IMR-90 (cell line): Measurements from ENCODE around the gene CAPRIN1. TPM values are rescaled to one million over a fixed set of nuclear protein-coding genes. Genes with fewer than 3 reads are reported as not detected.
"Not testable (repeated sequence)": the region's sequence is repeated elsewhere in the genome, so short reads cannot be mapped to it uniquely, and the experiment has no call there.

Experiments
- ATAC-seq: fragments of 200-7000 bp; cut with Tn5 transposase; 2 replicates; pipeline ENCODE4 v1.9.1; 2020; ENCODE audit warnings: low read depth, mild to moderate bottlenecking, moderate library complexity
- BruUV-seq: library from RNA; stranded (reverse); fragments of 400-500 nt; replicated peaks from 2 replicates; lab custom pipeline; 2021; lab: Mats Ljungman, UMichigan
- CTCF ChIA-PET: fragments of 300-600 bp; formaldehyde crosslinking; extraction: SDS; loops from one replicate; lab custom pipeline; 2021; ENCODE audit warnings: antibody characterized with exemption; lab: Yijun Ruan, JAX
- POLR2A ChIA-PET: fragments of 300-600 bp; sonication (Branson Sonifier 250); formaldehyde crosslinking; loops from one replicate; lab custom pipeline; 2022; ENCODE audit warnings: antibody characterized with exemption; ENCODE audit not compliant: unreplicated experiment; lab: Charles Lee
- DNase-seq: peaks from one replicate; pipeline ENCODE4 v3.0.0; 2013
- H2AFZ ChIP-seq: replicated peaks from 2 replicates; pipeline ENCODE3; 2013; ENCODE audit warnings: low read length, mild to moderate bottlenecking; ENCODE audit not compliant: poor library complexity
- H2AK5ac ChIP-seq: 2 replicates; pipeline ENCODE4 v1.6.1; 2013; ENCODE audit warnings: low read depth, low read length, inconsistent platforms
- H2AK9ac ChIP-seq: replicated peaks from 2 replicates; pipeline ENCODE3; 2013; ENCODE audit warnings: mild to moderate bottlenecking, low read depth, low read length, moderate library complexity; ENCODE audit not compliant: poor library complexity
- H2BK120ac ChIP-seq: 2 replicates; pipeline ENCODE4 v1.6.1; 2013; ENCODE audit warnings: low read depth, low read length, inconsistent platforms
- H2BK15ac ChIP-seq: 3 replicates; pipeline ENCODE4 v1.6.1; 2013; ENCODE audit warnings: low read depth, low read length, inconsistent platforms
- H2BK20ac ChIP-seq: 2 replicates; pipeline ENCODE4 v1.6.1; 2013; ENCODE audit warnings: low read depth, mild to moderate bottlenecking, inconsistent platforms, low read length, moderate library complexity
- H2BK5ac ChIP-seq: 2 replicates; pipeline ENCODE4 v1.6.1; 2013; ENCODE audit warnings: mild to moderate bottlenecking, low read depth, low read length, inconsistent platforms; ENCODE audit not compliant: poor library complexity, severe bottlenecking
- H3K14ac ChIP-seq: replicated peaks from 2 replicates; pipeline ENCODE4 v1.6.1; 2013; ENCODE audit warnings: low read depth, low read length, inconsistent platforms
- H3K18ac ChIP-seq: 2 replicates; pipeline ENCODE4 v1.6.1; 2013; ENCODE audit warnings: low read depth, low read length, control low read depth
- H3K23ac ChIP-seq: 2 replicates; pipeline ENCODE4 v1.6.1; 2013; ENCODE audit warnings: low read depth, low read length, inconsistent platforms
- H3K27ac ChIP-seq: 2 replicates; pipeline ENCODE4 v1.5.1; 2013; ENCODE audit warnings: mild to moderate bottlenecking, control low read depth, low read length; ENCODE audit not compliant: insufficient read depth
- H3K27me3 ChIP-seq: 2 replicates; pipeline ENCODE4 v1.6.1; 2013; ENCODE audit warnings: low read length; ENCODE audit not compliant: control insufficient read depth, insufficient read depth
- H3K36me3 ChIP-seq: 2 replicates; pipeline ENCODE4 v1.6.1; 2013; ENCODE audit warnings: low read length, mixed read lengths; ENCODE audit not compliant: control insufficient read depth, insufficient read depth
- H3K4ac ChIP-seq: 2 replicates; pipeline ENCODE4 v1.6.1; 2013; ENCODE audit warnings: low read depth, low read length, inconsistent platforms
- H3K4me1 ChIP-seq: 2 replicates; pipeline ENCODE4 v1.6.1; 2013; ENCODE audit warnings: low read length, mixed read lengths; ENCODE audit not compliant: control insufficient read depth, insufficient read depth
- H3K4me2 ChIP-seq: 2 replicates; pipeline ENCODE4 v1.6.1; 2013; ENCODE audit warnings: low read depth, mild to moderate bottlenecking, control low read depth, low read length, moderate library complexity
- H3K4me3 ChIP-seq: 2 replicates; pipeline ENCODE4 v1.5.1; 2013; ENCODE audit warnings: low read depth, mild to moderate bottlenecking, control low read depth, low read length, moderate library complexity; ENCODE audit not compliant: insufficient read depth
- H3K56ac ChIP-seq: 2 replicates; pipeline ENCODE4 v1.6.1; 2013; ENCODE audit warnings: low read length, inconsistent platforms; ENCODE audit not compliant: insufficient read depth; ENCODE audit errors: extremely low read depth
- H3K79me1 ChIP-seq, 2 experiments: 2 replicates each; pipeline ENCODE4 v1.6.1; 2013; ENCODE audit warnings: low read length in 2 of 2, inconsistent platforms in 1 of 2, low read depth in 1 of 2
- H3K9ac ChIP-seq: 2 replicates; pipeline ENCODE4 v1.6.1; 2013; ENCODE audit warnings: low read depth, low read length, control low read depth
- H3K9me1 ChIP-seq: 2 replicates; pipeline ENCODE4 v1.6.1; 2013; ENCODE audit warnings: low read length, inconsistent platforms; ENCODE audit not compliant: insufficient read depth
- H3K9me3 ChIP-seq: 2 replicates; pipeline ENCODE4 v1.6.1; 2013; ENCODE audit warnings: low read length; ENCODE audit not compliant: control insufficient read depth, insufficient read depth
- H4K20me1 ChIP-seq: 2 replicates; pipeline ENCODE4 v1.6.1; 2013; ENCODE audit warnings: low read length, inconsistent platforms; ENCODE audit not compliant: insufficient read depth
- H4K5ac ChIP-seq: 2 replicates; pipeline ENCODE4 v1.6.1; 2013; ENCODE audit warnings: mild to moderate bottlenecking, low read depth, low read length, control low read depth
- H4K8ac ChIP-seq, 2 experiments: 2 replicates each; pipeline ENCODE4 v1.6.1; 2013; ENCODE audit warnings: low read depth in 2 of 2, low read length in 2 of 2, control low read depth in 1 of 2, inconsistent platforms in 1 of 2
- H4K91ac ChIP-seq: 2 replicates; pipeline ENCODE4 v1.6.1; 2013; ENCODE audit warnings: low read depth, low read length, inconsistent platforms; ENCODE audit not compliant: insufficient read depth
- WGBS, 2 experiments: methylation state at CpG; one replicate each; pipeline versions ENCODE4 v1.1.5 to v1.1.7; 2013; ENCODE audit warnings: missing lambda C conversion rate in 2 of 2; ENCODE audit not compliant: insufficient read length in 1 of 2; ENCODE audit errors: extremely low coverage in 2 of 2; 5-methylcytosine and 5-hydroxymethylcytosine counted together
- dilution Hi-C: fragments of 300-500 bp; cut with HindIII; formaldehyde crosslinking; loops from one replicate; pipeline ENCODE4 v1.14.3; 2018; ENCODE audit warnings: low sequenced_read_pairs; ENCODE audit not compliant: unreplicated experiment
- in situ Hi-C: fragments of 300-500 bp; cut with MboI; formaldehyde crosslinking; loops from 3 replicates; pipeline ENCODE4 v1.14.3; 2019; ENCODE audit warnings: low sequenced_read_pairs, inconsistent platforms, mixed read lengths
- intact Hi-C: fragments of 100-400 bp; cut with micrococcal nuclease; formaldehyde crosslinking; loops from 2 replicates; pipeline ENCODE4 v1.10.0; 2022
- polyA plus RNA-seq, 3 experiments: library from polyadenylated mRNA; depleted of rRNA; stranded (reverse); fragments of >200 nt; gene quantifications; 2 replicates each; pipeline ENCODE4 v1.2.3, GENCODE V29; 2012; ENCODE audit warnings: low replicate concordance in 1 of 3
- total RNA-seq: library from RNA; depleted of rRNA; stranded (reverse); fragments of >200 nt; gene quantifications from 2 replicates; pipeline ENCODE4 v1.2.3, GENCODE V29; 2012

CAPRIN1 gene
- total and polyA plus RNA-seq, 2 of the 4 experiments (the other 2 are of a cell fraction), result 127 to 253 TPM

GRCh38 chr11:34071306-34071705, 19.8 kb downstream of the CAPRIN1 start:
- H4K91ac ChIP-seq, in situ Hi-C loops, H2BK15ac ChIP-seq, H4K8ac ChIP-seq, CTCF ChIA-PET, H2BK20ac ChIP-seq, H3K14ac ChIP-seq, H3K4ac ChIP-seq, H2BK120ac ChIP-seq, H3K9me3 ChIP-seq, intact Hi-C loops, H3K27ac ChIP-seq, POLR2A ChIA-PET, H2AFZ ChIP-seq, H2AK5ac ChIP-seq, H2AK9ac ChIP-seq, H4K5ac ChIP-seq, dilution Hi-C loops, ATAC-seq, H3K9ac ChIP-seq, H3K4me2 ChIP-seq, BruUV-seq, H3K18ac ChIP-seq, H3K23ac ChIP-seq, H3K27me3 ChIP-seq, H3K56ac ChIP-seq, H2BK5ac ChIP-seq, DNase-seq, H3K4me3 ChIP-seq: not testable (repeated sequence)
- Histone ChIP-seq H3K9me1 (peaks cover 20% of the 10 kb centered on the region), H3K79me1 (peaks cover 16 to 57% of the 10 kb centered on the region in 2 experiments), H3K36me3 (peaks cover 22% of the 10 kb centered on the region), H4K20me1 (peaks cover 91% of the 10 kb centered on the region), H3K4me1 (peaks cover 13% of the 10 kb centered on the region)
- 90% methylated on average over 2 of the region's 8 CpGs; no CpG with 5 or more reads in 1 of the 2 experiments for WGBS, 2 experiments
